ENCODE results near the gene DOCK8. TPM values are rescaled to one million over a fixed set of nuclear protein-coding genes. Genes with fewer than 3 reads are reported as not detected.

The DOCK8 gene
- total and polyA plus RNA-seq, 2 experiments from 2014 or later, result 0.94 to 1.2 TPM

DNA sequence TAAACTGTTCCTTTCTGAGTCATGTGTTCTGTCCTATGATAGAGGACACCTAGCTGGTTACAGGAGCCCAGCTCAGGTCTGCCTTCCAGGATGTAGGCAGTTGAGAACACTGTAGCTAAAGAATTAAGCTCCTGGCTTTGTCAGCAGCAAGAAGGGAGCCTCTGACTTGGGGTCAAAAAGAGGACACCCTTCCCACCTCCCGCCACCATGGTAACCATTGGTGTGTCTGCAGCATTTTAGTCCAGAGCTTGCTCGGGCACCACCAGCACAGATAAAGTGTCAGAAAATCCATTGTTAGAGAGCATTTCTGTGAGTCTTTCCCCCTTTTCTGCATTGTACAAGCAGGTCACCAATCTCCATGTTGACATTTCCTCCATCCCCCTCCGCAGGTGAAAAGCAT lies 181.7 kb downstream of the DOCK8 start:
- no peak overlapping the region for H2AFZ ChIP-seq
- no peak overlapping the region for H3K27ac Mint-ChIP-seq

More for the DNA sequence above, 181.7 kb downstream of the DOCK8 start:
- Histone ChIP-seq H4K20me1 (replicated peaks; ENCODE audit: insufficient read depth) (no peaks in the 10 kb centered on the region), H3K36me3 (ENCODE audit: insufficient read depth) (no peaks in the 10 kb centered on the region), H3K79me2 (replicated peaks; ENCODE audit: insufficient read depth) (no peaks in the 10 kb centered on the region), H3K27ac (ENCODE audit: low read depth) (no peak overlapping the region), H3K4me3 (no peak overlapping the region), H3K4me1 (ENCODE audit: insufficient read depth) (no peaks in the 10 kb centered on the region), H3F3A (replicated peaks; ENCODE audit: low read depth) (no peaks in the 10 kb centered on the region), H3K27me3 (ENCODE audit: insufficient read depth) (no peaks in the 10 kb centered on the region), H3K4me2 (no peak overlapping the region), H3K9me2 (ENCODE audit: insufficient read depth) (peaks cover 14% of the 10 kb centered on the region; the same call in 1 of the 2 replicates)
- DNase-seq (ENCODE audit: low spot score) (no peak), ATAC-seq (no peak)
- Mint-ChIP-seq H3K4me3 (no peak overlapping the region), H3K9me3 (peaks cover 18% of the 10 kb centered on the region), H3K4me1 (no peaks in the 10 kb centered on the region), H3K27me3 (ENCODE audit: insufficient read depth, low read depth, poor library complexity) (peaks cover 7% of the 10 kb centered on the region), H3K36me3 (ENCODE audit: low read depth) (peaks cover 15% of the 10 kb centered on the region)
- no peak for TF ChIP-seq EZH2 (IDR thresholded peaks at IDR 0.05; ENCODE audit: low read depth, unreplicated experiment)
- no peak for TF ChIP-seq CREB1 (CRISPR knock-in tag; IDR thresholded peaks at IDR 0.05; ENCODE audit: low read depth)
- no peak for TF ChIP-seq ETS1 (IDR thresholded peaks at IDR 0.05)
- TF ChIP-seq STAT1 (IDR thresholded peaks at IDR 0.05; ENCODE audit: unreplicated experiment), result no peak
- no peak for TF ChIP-seq NANOG (IDR thresholded peaks at IDR 0.05; ENCODE audit: borderline replicate concordance)
- TF ChIP-seq ZNF462 (CRISPR knock-in tag; IDR thresholded peaks at IDR 0.05), result no peak
- TF ChIP-seq EZH2phosphoT487 (IDR thresholded peaks at IDR 0.05; ENCODE audit: unreplicated experiment), result no peak
- TF ChIP-seq ZNF331 (CRISPR knock-in tag; IDR thresholded peaks at IDR 0.05; ENCODE audit: low read depth), result no peak
- TF ChIP-seq POLR2AphosphoS5 (IDR thresholded peaks at IDR 0.05; ENCODE audit: low read depth), result no peak
- TF ChIP-seq JUNB (IDR thresholded peaks at IDR 0.05; ENCODE audit: unreplicated experiment), result no peak
- TF ChIP-seq ZNF114 (CRISPR knock-in tag; IDR thresholded peaks at IDR 0.05), result no peak
- no peak for TF ChIP-seq REST (IDR thresholded peaks at IDR 0.05; ENCODE audit: unreplicated experiment)
- TF ChIP-seq CTCF (conservative IDR thresholded peaks at IDR 0.05; ENCODE audit: low read depth in 2 of 2), result no peak

Measured in GM23338 (cell line).